Ecto neural progenitor cell (in vitro differentiated cells): ENCODE results near the gene MRPS34.

ENCODE experiments used
- DNase-seq: peaks from one replicate; pipeline ENCODE4 v3.0.0-alpha.2; 2018; ENCODE audit warnings: low spot score

Gene MRPS34

DNA sequence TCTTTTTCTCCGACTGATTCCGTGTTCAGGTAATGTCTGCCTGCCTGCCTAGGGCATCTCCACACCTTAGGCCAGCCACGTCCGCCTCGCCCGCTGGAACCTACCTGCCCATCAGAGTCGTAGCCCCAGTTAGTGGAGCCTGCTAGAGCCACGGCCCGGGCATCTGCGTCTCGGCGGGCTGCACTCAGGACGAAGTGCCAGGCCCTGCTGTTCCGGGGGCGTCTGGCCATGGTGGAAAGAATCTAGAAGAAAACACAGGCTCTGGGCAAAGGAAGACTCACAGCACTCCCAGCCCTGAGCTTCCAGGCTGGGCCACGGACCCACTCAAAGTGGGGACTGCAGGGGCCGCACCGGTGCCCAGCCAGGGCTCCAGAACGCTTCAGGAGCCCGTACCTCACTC is 8.3 kb upstream of the MRPS34 start:
- no peak for DNase-seq

DNA sequence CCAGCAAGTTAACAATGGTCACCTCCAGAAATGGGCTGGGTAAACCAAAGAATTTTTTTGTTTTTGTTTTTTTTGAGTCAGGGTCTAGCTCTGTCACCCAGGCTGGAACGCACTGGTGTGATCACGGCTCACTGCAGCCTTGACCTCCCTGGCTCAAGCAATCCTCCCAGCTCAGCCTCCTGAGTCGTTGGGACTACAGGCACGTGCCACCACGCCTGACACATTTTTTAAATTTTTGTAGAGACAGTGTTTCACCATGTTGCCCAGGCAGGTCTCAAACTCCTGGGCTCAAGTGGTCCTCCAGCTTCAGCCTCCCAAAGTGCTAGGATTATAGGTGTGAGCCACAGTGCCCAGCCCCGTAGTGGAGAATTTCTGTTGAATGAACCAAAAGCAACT is 7.7 kb upstream of the MRPS34 start:
- DNase-seq: no peak

DNA sequence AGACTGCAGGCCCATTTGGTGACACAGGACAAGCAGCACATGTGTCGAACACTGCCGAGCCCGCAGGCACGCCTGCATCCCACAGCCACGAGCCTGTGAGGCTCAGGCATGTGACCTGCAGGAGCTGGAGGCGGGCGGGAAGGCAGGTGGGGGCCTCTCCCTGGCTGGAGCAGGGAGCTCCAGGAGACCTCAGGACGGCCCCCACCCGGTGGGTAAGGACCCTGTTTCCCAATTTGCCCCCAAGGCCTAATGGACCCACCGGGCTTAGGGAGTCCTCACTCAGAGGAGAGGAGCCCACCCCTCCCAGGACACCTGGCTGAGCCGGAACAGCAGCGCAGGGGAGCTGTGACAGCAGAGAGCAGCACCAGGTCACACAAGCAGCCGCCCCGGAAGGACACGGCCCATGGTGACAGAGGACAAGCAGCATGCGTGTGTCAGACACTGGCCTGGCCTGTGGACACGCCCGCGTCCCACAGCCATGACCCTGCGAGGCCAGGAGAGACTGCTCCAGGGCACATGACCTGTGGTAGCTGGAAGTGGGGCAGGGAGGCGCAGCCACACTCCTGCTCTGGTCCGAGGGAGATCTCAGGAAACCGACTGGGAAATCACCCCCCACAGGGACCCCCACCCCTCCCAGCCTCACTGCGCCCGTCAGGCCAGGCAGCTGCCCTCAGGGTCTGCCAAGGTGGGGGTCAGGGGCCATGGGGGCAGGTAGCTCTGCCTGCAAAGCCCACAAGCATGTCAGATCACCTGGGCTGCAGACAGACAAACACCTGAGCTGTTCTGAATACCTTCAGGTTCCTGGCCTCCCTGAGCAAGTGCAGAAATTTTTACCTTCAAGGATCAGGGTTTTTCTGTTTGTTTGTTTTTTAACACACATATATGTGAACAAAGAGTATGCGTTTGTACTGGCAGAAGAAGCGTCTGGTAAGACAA is 7.1 kb upstream of the MRPS34 start:
- DNase-seq: no peak

DNA sequence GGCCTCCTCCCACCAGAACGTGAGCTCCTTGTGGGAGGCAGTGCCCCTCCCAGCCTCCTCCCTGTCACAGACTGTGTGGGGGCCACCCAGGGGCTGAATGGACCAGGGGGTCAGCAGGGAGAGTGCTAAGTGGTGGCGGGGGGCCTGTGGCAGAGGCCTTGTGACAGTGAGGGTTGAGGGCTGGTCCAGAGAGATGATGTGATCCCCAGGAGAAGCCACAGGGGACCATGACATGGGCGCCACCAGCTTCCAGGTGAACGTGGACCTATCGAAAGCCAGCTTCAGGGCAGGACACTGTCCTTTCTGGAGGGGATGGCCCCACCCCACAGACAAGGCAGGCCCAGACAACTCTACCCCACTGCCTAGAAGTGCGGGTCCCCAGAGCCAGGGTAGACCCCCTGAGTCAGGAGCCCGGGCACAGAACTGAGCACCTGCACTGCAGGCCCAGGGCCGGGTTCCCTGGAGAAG is 6.3 kb upstream of the MRPS34 start:
- no peak for DNase-seq

DNA sequence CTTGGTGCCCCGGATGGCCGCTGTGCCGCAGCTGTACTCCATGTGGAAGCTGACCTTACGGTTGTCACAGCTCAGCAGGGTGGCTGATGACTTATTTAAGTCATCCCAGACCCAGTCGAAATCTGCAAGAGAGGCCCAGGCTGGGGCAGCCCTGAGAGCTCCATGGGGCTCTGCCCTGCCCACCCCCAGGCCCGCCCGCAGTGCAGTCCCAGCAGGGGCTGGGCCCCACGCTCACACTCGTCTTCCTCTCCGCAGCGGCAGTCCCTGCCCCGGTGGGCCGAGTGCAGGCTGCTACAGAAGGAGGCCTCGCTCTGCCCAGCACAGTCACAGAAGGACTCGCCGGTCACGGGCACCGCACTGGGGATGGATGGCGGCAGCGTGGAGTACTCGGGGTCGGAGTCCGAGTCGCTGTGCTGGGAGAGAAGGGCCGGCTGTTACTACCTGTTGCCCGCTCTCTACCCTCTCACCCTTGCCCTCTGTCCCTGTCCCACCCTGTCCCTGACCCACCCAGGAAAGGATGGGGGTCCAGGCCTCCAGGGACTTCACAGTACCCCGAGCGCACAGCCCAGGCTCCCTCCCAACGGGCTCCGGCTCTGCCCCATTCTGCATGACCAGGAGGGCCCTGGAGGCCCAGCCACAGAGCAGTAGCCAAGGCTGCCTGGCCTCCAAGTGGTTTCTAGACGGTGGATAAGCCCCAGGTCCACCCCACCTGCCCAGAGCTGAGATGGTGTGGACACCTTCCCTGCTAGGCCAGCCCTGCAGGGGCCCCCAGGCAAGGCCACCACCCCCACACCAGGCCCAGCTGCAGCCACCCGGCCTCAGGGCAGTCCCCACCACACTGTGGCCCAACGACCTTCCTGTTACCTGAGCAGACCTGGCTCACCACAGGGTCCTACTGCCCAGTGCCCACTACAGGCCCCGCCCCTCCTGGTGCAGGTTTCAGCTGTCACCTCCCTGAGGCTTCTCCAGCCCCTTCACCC is 5.6 kb upstream of the MRPS34 start:
- DNase-seq: no peak

DNA sequence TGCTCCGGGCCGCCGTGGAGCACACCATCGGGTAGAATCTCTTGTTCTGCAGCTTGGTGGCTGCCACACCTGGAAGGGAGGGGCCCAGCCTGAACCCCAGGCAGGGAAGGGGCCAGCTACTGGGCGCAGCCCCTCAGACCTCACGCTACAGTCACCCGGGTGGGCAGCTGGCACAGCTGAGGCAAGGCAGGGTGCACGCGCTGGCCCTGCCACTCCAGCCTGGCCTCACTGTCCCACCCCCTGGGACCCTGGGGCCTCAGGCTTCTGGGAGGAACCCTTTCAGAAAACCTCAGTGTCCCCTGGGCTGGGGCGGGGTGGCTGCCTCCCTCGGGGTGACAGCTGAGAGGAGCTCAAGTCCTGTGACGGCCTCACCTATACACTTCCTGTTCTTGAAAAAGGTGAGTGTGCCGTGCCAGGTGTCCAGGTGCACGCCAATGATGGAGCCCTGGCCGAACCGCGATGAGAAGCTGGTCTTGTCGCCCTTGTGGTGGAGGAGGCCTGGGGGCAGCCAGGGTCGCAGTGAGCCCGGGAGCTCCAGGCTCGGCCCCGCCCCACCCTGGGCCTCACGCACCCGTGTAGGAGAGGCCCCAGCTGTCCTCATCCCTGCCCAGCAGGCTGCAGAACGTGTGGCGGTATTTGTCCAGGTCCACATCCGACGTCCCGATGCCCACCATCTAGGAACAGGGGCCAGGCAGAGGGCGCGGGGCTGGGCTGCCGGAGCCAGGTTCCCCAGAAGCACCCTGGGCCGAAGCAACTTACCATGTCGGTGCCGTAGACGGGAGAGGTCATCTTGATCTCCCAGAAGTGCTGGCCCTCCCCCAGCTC is 4.7 kb upstream of the MRPS34 start:
- DNase-seq: no peak

DNA sequence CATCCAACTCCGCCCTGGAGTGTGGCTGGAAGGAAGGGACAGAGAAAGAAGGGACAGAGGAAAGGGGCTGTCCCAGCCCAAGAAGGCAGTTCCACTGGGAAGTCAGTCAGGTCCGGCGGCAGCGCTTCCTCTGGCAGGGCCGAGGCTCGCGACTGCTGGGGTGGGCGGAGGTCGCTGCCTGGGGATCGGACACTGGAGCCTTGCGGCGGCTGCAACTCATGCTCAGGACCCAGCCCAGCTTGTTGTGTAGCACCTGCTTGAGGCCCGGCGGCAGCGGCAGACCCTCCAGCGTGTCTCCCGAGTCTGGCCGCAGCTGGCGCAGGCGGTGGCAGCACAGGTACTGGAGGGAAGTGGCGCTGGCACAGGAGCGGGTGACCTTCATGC is 4.0 kb upstream of the MRPS34 start:
- DNase-seq: no peak

DNA sequence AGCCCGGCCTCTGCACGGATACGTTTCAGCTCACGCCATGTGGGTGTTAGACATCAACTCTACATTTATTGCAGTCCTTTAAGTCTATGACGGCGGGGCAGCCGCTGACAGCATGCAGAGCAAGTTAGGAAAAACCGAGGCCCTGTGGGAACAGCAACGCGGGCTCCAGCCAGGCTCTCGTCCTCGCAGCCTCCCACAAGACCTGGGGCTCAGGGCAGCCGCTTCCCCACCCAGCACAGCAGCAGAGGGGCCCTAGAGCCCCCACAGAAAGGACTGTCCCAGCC is 3.7 kb upstream of the MRPS34 start:
- no peak for DNase-seq

DNA sequence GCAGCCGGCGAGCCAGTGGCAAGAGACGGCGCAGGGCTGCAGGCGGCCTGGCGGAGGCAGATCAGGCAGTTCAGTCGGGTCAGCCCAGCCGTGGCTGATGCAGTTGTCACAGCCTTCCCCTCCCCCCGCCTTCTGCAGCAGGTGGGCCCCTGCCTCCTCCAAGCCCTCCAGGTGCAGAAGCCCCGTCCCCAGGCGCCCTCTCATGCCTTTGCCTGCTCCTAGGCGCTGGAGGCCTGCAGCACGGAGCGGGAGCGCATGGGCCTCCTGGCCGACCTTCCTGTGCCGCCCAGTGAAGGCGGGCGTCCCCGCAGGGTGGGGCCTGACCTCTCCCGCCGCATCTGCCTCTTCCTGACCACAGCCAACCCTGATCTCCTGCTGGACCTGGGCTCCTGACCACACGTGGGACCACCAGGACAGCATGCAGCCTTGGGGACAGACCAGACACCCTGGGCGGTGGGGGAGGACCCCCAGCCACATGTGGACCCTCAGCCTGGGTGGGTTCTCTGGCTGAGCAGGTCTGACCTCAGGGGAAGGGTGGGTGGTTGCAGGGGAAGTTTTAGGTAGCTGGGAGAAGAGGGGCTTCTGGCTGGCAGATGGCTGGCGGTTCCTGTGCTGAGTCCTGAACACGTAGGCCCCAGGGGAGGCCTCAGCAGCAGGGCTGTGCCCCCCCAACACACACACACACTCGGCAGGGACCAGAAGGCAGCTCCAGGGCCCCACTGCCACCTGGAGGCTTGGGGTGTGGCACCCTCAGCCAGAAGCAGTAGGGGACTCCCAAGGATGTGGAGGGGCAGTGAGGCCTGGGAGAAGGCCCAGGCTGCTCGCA is 3.1 kb upstream of the MRPS34 start:
- DNase-seq: no peak

DNA sequence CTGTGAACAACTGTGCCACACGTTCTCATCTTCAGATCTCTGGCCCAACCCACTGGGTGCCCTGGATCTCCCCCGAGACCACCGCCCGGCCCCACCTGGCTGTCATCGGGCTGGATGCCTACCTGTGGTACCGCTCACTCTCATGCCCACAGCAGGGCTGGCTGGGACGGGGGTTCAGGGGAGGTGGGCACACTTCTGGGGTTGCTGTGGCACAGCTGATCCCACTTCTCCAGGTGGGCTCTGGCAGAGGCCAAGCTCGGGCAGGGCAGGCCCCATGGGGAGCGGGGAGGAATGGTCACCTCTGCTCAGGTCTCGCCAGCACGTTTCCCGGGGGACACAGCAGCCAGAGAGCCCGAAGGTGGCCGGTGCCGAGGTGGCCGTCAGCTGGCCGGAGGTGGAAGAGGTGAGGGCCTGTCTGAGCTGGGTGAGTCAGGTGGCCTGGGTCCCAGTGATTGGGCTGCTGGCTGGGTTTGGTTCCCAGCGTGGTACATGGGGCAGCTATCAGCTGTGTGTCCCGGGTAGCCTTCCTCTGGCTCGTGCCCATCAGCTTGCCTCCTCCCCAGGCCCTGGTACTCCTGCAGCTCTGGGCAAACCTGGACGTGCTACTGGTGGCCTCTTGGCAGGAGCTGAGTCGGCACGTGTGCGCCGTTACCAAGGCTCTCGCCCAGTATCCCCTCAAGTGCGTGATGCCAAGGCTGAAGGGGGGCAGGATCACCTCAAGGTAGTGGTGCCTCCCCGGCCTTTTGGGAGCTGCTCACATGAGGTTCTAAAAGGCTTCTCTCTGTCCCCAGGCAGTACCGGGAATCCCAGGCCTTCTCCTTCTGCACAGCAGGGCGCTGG is 2.3 kb upstream of the MRPS34 start:
- DNase-seq: no peak

DNA sequence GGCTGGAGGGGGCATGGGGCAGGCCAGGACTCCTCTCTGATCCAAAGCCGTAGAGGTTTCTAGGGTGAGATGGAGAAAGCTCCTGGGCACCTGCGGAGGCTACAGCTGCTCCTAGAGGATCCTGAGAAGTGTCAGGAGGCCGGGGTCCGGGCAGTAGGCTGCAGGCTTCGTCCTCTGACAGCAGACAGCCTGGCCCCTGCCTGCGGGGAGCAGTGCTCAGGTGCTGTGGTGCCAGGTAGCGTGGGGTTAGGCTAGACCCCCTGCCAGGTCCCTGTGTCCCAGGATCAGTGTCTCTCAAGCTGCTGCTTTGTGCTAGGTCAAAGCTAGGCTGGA is 1.5 kb upstream of the MRPS34 start:
- DNase-seq: no peak

DNA sequence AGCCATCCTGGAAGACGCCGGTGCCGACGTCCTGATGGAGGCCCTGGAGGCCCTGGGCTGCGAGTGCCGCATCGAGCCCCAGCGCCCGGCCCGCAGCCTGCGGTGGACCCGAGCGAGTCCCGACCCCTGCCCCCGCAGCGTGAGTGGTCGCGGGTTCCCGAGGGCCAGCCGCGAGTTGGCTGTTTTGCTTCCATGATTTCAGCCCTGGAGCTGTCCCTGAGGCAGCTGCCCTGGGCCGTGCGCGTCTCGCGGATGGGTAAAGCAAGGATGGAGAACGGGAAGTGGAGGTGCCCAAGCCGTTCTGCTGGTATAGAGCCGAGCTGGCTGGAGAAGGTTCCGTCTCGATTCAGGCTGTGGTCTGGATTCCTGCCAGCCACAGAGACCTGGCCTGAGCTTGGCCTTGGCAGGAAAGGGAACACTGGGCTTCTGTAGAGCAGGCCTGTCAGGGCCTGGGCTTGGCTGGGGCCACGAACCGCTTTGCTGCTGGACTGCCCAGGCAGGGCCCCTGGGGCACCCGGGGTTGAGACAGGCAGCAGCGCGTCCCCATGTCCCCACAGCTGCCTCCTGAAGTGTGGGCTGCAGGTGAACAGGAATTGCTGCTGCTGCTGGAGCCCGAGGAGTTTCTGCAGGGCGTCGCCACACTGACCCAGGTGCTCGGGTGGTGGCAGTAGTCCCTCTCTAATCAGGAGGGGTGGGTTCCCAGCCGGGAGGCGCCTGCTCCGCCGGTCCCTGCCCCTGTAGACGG is 941 bp upstream of the MRPS34 start:
- no peak for DNase-seq

DNA sequence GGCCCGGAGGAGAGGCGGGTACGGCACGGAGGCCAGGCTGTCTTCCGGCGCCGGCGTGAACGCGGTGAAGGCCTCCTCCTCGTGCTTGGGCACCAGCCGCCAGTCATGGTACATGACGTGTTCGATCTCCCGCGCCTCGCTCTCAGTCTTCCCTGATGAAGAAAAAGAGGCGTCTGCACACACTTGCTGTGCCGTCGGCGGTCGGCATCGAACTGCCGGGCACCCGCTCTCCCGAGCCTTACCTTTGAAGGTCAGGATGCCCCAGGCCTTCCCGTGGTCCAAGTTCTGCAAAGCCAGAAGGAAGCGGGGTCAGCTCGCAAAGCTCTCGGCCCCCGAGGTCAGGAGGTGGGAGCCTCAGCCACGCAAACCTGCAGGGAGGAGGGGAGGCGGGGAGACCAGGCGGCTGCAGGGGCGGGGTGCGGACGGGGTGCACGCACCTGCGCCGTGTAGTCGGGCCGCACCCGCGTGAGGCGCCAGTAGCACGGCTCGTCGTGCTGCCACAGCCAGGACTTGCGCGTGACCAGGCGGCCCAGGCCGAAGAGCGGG is 499 bp downstream of the MRPS34 start, which contains the start of gene EME2:
Gene EME2, plus strand, starts transcription at position 449 of the 546 bp plus-strand sequence. CDS start 418 bp downstream, outside the sequence.
- no peak for DNase-seq

DNA sequence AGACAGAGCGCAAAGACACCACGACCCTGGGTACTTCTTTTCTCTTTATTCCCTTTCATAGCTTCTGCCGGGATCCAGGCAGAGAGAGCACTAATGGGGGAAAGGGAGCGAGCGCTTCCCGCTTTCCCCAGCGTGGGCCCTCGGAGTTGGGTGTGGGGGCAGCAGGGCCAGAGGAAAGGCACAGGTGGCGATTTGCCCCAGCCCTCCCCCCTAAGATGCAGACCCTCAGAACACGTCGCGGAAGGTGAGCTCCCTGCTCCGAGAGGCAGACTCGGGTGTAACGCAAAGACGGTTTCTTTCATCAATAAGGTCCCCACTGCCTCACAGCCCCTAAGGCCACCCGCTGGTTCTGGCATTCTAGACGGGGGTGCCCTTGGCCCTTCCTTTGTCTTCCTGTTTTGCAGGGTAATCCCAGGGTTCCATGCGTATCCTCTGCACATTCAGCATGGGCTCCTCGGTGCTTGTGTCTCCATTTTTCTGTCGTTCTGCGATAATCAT is 1.0 kb downstream of the MRPS34 start:
- no peak for DNase-seq

DNA sequence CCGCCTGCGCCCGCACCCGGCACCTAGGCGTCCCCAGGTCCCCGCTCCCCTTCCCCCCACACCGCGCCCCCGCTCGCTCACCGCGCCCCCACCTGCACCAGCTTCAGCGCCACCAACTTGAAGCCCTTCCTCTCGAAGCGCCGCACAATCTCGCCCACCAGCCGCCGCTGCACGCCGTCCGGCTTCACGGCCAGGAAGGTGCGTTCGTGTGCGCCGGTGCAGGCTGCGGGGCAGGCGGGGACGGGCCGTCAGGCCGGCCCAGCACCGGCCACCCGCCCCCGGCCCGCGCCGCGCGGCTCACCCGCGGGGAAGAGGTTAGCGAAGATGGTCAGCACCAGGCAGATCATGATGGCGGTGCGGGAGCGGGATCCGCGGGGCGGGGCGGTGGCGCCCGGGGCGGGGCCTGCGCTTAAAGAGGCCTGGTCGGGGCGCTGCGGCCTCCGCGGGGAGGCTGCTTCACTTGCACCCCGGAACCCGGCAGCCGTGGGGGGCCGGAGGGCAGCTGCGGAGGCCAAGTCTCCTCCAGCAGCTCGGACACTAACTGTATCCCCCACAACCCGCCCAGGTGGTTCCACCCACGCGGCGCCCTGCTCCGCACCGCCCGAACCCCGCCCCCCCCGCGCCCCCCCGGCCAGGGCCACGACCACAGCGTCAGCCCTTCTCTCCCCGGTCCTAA is 1.6 kb downstream of the MRPS34 start, which contains the start of gene NME3:
Gene NME3, minus strand, starts transcription at position 356 of the 676 bp plus-strand sequence. Its CDS starts 9 bp downstream, at position 347.
- DNase-seq: peak; percentile 81

DNA sequence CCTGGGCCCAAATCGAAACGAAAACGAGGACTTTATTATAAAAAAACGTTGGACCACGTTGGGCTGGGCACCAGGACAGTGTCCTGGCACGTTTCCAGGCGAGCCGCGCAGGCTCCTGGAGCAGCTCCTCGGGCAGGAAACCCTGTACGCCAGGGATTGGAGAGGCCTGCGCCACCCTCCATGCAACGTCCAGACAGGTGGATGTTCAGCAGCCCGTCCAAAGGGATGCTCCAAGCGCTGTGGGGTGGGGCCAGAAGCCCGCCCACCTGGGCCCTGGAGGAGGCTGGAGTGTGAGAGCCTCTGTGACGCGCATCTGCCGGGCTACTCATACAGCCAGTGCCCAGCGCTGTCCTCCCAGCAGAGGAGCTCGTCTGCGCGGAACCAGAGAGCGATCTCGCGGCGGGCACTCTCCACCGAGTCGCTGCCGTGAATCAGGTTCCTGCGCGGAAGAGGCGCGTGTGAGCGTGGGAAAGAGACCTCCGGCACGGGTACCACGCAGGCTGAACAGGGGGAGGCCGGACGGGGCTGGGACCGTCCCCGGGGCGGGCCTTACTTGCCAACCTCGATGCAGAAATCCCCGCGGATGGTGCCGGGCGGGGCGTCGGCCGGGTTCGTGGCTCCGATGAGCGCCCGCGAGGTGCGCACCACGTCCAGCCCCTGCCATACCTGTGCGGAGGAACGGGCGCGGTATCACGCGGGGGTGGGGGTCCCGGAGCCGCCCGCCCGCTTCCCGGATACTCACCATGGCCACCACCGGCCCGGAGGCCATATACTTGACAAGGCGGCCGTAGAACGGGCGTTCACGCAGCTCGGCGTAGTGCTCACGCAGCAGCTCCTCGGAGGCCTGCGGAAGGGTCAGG is 2.4 kb downstream of the MRPS34 start:
- DNase-seq: no peak
